OCI-LY1 (cell line): ENCODE results near the gene SH3RF3.

ENCODE experiments used
- CTCF ChIP-seq: fragments of 200-600 bp; sonication (generic), shearing (Covaris generic); IDR thresholded peaks from 2 replicates; pipeline ENCODE4 v1.5.1; 2017; ENCODE audit warnings: mild to moderate bottlenecking, antibody characterized with exemption, low read length, moderate library complexity, mixed read lengths
- EZH2 ChIP-seq: fragments of 200-600 bp; sonication (generic), shearing (Covaris generic); IDR thresholded peaks from 2 replicates; pipeline ENCODE4 v1.8.0; 2017; ENCODE audit warnings: borderline replicate concordance, mixed run types, mild to moderate bottlenecking, antibody characterized with exemption, low read length, moderate library complexity, mixed read lengths

GRCh38 chr2:109397893-109398292 is 268.9 kb downstream of the SH3RF3 start:
- no peak for TF ChIP-seq CTCF
- TF ChIP-seq EZH2, result no peak
